Metanephros (tissue), 2 donors: ENCODE measurements around the gene VIPAS39. TPM values are rescaled to one million over a fixed set of nuclear protein-coding genes. Genes with fewer than 3 reads are reported as not detected.

ENCODE experiments used
- small RNA-seq: library from RNA; depleted of rRNA; stranded (forward); fragments of <200 nt; gene quantifications from one replicate; pipeline ENCODE3, GENCODE V24; 2014; ENCODE audit warnings: low replicate concordance
- total RNA-seq: library from RNA; depleted of rRNA; stranded (reverse); fragments of >200 nt; gene quantifications from one replicate; pipeline ENCODE4 v1.2.3, GENCODE V29; 2014

Gene VIPAS39
- 22.1 TPM for total RNA-seq

DNA sequence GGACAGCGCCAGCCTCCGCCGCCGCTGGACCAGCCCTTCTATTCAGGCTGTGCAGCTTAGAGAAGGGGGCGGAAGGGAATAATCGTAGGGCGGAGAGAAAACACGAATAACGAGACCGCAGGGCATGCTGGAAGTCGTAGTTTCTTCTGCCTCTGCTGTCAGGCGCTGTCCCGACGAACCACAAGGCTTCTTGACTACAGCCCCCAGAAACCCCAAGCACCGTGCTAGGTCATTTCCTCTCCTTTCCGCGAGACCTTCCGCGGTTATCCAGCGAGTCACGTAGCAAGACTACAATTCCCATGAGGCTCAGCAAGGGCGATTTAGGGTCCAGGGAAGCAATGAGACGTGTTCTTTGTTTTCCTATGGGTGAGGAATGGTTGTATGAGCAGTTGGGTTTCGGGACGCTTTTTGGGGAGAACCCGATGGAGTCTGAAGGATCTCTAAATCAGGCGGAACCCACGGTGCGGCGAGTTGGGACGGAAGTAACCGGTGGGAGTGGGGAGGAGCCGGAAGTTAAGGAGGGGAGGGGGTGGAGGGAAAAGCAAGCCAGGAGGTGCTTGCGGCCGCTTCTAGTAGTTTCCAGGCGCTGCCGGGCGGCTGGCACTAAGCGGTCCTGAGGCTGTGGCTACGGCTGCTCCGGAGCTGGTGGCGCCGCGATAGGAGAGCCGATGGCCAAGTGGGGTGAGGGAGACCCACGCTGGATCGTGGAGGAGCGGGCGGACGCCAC lies at the start of gene VIPAS39, which contains the start of gene AHSA1:
VIPAS39 (minus strand) TSS at position 80 of the 727 bp plus-strand sequence. CDS start 3,499 bp downstream, outside the sequence.
AHSA1 (plus strand) TSS at position 572 of the 727 bp plus-strand sequence; CDS start at position 669, 97 bp downstream.

DNA sequence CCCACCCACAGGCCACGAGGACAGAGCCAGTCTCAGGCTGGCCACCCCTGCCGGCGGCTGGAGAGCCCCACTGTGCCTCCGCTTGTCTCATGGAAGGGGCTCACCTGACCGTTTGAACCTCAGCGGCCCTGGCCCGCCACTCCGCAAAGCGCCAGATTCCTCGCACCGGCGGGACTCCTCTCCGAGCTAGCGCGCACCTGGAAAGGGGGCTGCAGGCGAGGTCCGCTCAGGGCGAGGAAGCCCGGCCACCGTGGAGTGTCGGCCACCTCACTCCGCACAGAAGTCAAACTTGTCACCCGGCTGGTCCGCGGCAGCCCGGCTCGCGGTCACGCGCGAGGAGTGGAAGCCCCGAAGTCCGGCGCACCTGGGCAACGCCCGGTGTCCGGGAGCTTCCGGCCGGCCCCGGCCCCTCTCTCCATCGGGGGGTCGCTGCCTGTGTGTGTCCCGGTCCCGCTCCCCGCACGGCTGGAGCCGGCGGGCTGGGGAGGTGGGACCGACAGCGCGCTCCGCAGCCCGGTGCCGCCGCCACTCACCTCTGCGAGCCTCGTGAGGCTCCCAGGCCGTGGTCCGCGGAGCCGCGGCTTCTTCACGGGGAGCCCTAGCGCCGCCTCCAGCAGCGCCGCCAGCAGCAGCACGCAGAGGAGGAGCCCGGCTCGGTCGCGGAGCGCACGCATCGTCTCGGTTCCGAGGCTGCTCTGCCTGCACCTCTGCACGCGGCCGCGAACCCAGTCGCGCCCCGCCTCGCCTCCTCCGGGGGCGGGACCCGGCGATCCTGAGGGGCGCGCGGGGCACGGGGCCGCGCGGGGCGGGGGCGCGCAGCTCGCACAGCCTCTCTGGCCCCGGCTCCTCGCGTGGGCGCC lies 40.9 kb upstream of the VIPAS39 start, which contains the start of gene ISM2:
ISM2 (minus strand) TSS at position 697 of the 860 bp plus-strand sequence; CDS start at position 674, 23 bp downstream.

DNA sequence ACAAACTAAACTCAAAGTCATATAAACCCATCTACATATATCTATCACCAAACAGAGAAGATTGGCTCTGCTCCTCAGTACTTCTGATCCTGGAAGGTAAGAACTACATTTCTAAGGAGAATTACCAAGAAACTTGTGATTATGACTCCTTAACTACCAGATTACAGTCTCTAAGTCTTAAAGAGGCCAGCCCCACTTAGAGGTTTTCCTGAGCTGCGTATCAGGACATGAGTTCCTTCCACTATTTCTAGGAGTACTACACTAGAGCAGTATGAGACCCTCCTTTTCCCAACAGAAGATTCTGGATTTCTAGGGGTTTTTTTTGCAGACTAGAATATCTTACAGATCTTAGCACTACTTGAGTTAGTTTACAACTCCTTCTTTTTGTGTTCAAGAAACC lies 34.0 kb downstream of the VIPAS39 start, which contains the start of gene NOXRED1:
NOXRED1 (minus strand) TSS at position 101 of the 400 bp plus-strand sequence. CDS start 634 bp downstream, outside the sequence.

DNA sequence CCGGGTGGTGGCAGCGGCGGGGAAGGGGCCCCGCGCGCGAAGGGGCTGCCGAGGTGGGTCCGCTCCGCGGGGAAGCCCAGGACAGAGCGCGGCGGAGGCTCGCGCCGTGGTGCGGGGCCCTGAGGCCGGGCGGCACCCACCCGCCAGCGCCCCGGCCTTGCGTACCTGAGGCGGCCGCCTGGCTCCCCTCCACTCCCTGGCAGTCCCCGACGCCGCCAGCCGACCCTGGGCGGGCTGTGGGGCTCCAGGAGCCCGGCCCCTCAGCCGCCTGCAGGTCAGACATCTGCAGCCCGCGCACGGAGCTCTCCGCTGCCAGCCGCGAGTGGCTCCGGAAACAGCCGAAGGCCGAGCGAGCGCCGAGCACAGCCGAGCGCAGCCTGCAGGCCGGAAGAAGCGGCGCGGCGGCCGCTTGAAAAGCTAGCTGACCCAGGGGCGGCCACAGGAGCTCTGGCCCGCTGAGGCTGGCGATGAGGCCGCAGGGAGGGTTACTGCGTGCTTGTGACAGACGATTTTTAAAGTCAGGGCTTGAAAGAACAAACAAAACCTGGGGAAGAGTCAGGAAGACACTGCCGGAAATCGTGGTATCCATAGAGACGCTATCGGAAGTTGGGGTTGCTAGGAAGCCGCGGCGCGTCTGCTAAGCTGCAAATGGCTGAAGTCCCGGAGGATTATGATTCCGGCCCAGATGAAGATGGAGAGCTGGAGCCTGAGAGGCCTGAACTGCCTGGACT lies 80.5 kb downstream of the VIPAS39 start, which contains the start of the genes SAMD15 and TMED8:
SAMD15 (plus strand) TSS at position 609 of the 731 bp plus-strand sequence; CDS start at position 649, 40 bp downstream.
TMED8 (minus strand) TSS at position 324 of the 731 bp plus-strand sequence; CDS start at position 283, 41 bp downstream.

Small RNAs within 50 kb of the gene (small RNA-seq; reads per million reads assigned to genes)
- gene RF00404, result not detected

Other genes starting within 250 kb of the VIPAS39 start
- not detected for gene NGB, start 186.4 kb downstream of the VIPAS39 start, total RNA-seq
- gene POMT2, start 136.7 kb downstream of the VIPAS39 start, total RNA-seq, result 34.4 TPM
- gene GSTZ1, start 136.6 kb downstream of the VIPAS39 start, total RNA-seq, result 18.6 TPM
- gene TMED8, start 80.5 kb downstream of the VIPAS39 start, total RNA-seq, result 18.0 TPM
- gene SAMD15, start 80.2 kb downstream of the VIPAS39 start, total RNA-seq, result 5.3 TPM
- gene NOXRED1, start 34.1 kb downstream of the VIPAS39 start, total RNA-seq, result 0.58 TPM
- gene AHSA1, start 492 bp upstream of the VIPAS39 start, total RNA-seq, result 81.7 TPM
- gene ISM2, start 41.2 kb upstream of the VIPAS39 start, total RNA-seq, result 5.7 TPM
- gene SPTLC2, start 159.0 kb upstream of the VIPAS39 start, total RNA-seq, result 53.4 TPM